Stimulated activated CD4-positive, alpha-beta T cell treated with anti-CD3 and anti-CD28 coated beads, Interleukin-4, amount 100 ng/mL, for 1 hour (primary cell): ENCODE measurements around the gene IL1RL2.
A peak's percentile ranks its signal among the peaks of the same experiment; 100 is the strongest.

Source experiments
- DNase-seq: peaks from one replicate; pipeline ENCODE4 v3.0.0-alpha.2; 2020

Gene IL1RL2

DNA sequence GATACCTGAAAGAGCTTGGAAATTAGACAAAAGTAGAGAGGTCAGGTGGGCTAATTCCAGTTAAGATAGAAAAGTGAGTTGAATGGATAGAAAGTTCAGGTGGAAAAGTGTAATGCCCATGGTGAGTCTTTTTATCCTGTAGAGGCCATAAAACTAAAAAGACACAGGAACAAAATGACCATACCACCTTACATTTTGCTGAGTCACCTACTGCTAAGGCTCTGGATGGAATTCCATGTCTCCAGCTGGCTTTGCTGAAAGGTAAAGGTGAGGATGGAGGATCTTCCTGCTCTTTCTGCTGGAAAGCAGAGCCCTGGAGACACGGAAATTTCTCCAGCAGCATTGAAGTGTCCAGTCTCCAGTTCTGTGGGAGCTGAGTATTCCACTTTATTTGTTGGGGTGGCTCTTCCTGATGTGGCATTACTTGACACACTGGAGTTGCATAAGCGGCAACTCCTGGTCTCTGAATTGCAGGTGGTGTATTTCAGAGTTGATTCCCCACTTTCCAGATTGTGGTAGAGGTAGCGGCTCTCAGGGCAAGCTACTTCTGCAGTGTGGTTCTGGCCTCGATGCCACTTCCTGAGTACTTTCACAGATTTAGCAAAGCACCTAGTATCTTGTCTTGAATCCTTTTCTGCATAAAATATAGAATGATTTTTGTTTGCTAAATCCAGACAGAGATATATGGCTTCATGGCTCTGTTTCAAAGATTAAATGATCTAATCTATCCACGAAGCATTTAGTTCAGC lies 10.7 kb downstream of the IL1RL2 start:
- DNase-seq, result no peak

DNA sequence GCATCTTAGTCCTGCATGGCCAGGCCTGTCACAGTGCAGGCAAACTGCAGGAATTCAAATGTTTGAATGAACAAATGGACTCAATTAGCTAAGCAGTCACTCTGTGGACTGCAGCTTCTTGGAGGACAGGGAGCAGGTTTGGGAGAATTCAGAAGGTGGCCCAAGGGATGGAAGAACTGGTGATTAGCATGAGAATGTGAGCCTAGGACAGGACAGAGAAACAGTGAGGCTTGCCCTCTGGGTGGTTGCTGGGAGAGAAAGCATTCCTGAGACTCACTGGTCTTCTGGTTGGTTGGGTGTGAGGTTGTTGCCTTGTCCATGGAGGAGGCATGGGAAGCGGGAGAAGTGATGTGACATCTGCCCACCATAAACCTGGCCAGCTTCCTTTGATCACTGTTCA lies 13.7 kb downstream of the IL1RL2 start:
- no peak for DNase-seq

GRCh38 chr2:102204638-102205037 lies 17.8 kb downstream of the IL1RL2 start:
- DNase-seq, result no peak

DNA sequence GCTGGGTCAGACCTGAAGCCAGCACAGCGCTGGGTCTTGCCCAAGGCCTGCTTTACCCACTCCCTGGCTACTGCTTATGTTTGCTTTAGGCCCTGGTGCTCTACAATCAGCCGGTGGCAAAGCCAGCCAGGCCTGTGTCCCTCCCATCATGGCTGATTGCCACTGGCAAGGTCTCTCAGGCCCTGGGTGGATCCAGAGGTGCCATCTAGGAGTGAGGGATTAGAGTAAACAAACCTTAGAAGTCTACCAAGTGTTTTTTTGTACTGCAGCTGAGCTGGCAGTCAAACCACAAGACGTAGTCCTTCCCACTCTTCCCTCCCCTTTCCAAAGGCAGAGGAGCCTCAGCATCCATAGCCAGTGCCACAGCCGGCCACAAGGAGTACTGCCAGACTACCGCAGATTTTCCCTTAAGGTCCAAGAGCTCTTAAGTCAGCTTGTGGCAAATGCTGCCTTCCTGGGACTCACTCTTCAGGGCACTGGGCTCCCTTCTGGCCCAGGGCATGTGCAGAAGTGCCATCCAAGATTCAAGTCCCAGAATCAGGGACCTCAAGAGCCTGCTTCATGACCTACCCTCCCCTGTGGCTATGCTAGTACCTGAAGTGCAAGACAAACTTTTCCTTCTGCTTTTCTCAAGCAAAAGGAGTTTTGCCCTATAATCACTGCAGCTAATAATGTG lies 20.0 kb downstream of the IL1RL2 start:
- DNase-seq, result no peak

DNA sequence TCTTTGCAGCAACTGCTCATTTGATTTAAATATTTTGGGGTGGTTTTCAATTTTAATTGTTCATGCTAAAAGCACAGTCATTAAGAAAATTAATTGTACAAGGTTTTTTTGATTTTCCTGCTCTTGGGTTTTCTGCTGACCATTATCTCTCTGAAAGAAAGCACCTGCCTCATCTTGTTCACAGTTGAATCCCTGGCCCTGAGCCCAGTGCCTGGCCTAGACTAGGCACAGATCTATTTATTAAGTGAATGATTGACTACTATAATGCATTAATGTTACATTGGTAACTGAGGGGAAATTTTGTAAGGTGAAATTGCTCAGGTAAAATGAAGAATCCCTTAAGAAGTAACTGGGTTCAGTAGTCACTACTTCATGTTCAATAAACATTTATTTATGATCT lies 22.0 kb downstream of the IL1RL2 start:
- no peak for DNase-seq

DNA sequence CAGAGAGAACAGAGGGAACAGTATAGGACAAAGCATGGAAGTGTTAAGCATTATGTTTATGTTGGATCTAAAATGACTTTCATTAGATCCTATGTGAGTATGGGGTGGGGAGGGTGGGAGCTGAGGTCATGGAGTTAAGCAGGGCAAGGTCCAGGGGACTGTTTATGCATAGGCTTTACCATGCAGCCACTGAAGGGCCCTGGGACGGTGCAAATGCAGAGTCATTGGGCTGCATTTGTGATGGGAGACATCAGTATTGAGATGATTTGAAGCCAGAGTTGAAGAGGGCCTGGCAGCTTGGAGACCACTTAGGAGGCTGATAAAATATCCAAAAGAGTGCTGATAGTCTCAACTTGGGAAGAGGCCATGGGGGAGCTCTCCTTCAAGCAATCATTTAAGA lies 22.7 kb downstream of the IL1RL2 start:
- DNase-seq, result no peak

- no peak for DNase-seq
These were observed 30.2 kb downstream of the IL1RL2 start for GRCh38 chr2:102217032-102217431.

DNA sequence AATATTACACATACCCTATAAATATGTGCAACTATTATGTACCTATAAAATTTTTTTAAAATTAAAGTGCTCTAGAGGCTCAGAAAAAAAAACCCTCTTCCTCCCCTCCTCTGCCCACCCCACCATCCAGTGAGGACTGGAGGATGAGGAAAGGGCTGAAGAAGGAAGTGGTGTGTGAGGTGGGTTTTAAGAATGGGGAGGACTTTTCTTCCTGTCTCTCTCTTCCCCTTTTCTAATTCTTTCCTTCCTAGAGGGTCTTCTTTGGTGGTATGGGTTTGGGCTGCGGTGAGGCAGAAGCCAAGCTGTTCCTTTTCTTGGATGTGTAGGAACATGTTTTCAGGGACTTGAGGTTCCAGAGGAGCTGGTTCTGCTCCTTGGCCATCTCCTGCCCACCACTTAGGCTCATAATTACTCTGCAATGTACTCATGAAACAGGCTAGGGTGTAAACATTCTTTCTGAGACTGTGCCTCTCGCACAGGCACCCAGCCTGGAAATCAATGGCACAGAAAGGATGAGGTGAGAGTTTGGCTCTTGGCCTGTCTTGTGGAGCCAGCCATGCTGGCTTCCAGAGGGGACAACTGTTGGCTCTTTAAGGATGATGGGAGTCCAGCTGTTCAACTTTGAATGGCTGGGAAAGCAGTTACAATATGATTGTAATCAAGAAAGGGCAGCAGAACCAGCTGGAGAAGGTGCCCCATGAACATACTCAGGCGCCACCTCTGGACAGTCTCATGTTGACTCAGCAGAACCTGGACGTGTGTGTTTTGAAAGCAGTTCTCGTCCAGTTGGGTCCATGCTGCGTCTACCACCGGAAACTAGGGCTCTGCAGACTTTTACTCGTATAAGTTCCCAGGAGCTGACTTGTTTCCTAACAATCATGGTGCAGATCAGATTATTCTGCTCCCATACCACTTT lies 38.3 kb downstream of the IL1RL2 start:
- no peak for DNase-seq

- no peak for DNase-seq
These were observed 39.3 kb downstream of the IL1RL2 start for GRCh38 chr2:102226171-102226570.

- no peak for DNase-seq
These were observed 40.0 kb downstream of the IL1RL2 start for GRCh38 chr2:102226612-102227391.

DNA sequence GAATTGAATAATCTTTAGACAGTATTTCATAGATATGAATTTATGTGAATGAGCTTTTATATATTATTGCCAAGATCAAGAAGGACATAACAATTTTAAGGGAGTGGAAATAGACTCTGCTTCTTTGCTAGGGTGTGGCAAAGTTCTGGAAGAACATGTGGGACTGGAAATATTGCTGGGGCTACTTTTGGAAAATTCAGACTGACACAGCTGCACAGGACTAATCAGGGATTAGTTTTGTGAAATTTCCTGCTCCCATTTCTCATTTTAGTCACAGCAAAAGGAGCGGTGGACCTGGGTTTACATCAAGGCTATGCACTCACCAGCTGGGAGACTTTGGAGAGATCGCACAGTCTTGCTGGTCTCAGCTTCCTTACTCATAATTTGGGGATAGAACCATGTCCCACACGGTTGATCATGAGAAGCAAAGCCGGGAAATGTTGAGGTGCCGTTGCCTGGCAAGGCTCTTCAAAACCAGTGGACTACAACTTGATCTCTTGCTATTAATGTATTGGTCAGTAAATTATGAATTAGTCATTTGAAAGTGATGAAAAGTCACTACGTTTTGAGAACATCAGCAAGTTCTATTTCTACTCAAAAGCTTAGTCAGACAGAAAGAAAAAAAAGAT lies 42.4 kb downstream of the IL1RL2 start:
- no peak for DNase-seq

GRCh38 chr2:102230410-102230909 lies 43.6 kb downstream of the IL1RL2 start:
- no peak for DNase-seq

GRCh38 chr2:102233132-102233884 lies 46.5 kb downstream of the IL1RL2 start:
- DNase-seq, result no peak

- no peak for DNase-seq
These were observed 48.2 kb downstream of the IL1RL2 start for GRCh38 chr2:102235042-102235473.

- DNase-seq, result no peak
These were observed 48.7 kb downstream of the IL1RL2 start for GRCh38 chr2:102235491-102235890.

GRCh38 chr2:102236132-102236531 lies 49.3 kb downstream of the IL1RL2 start:
- DNase-seq, result no peak

DNA sequence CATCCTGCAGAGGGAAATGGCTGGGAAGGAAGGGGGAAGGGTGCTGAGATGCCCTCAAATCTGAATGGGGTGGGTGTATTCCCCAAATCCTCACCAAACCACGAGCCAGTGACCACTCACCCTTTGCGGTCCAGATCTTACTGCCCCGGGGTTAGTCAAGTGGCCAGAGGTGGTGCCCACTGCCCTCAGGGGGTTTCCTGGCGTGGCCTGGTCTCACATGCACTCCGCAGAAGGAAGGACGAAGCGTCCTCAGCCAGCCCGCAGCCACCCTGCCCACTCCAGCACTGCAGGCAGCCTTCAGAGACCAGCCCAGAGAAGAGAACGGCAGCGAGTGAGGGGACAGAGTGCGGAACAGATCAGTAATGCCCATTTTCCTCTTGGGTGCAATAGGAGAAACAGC lies 50.4 kb downstream of the IL1RL2 start:
- no peak for DNase-seq

DNA sequence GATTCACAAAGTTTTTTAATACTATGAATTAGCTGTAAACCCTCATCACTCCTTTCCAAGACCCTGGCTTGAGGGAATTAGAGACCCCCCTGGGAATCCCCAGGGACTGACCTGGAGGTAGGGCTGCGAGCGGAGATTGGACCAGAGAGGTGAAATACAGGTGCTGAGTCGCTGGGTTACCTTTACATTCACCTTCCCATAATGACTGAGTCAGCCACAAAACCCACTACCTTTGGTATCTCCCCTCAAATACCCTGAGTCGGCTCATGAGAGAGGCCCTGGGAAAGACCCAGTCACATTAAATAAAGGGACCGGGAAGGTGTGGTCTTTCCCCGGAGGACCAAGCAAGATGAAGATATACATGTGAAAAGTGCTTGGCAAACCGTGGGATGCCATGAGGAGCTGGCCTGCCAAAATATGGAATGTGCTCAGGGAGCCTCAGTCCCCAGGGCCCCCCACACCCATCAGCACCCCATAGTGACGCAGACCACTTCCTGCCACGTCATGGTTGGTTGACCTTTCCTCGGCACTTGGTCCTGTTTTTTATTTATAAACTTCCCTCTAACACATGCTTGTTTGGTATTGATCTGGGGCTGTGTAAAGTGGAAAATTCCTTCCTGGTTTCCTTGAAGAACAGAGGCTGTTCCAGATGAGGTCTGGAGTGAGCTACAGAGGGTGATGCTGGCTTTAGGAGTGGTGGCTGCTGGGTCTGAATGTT lies 51.4 kb downstream of the IL1RL2 start:
- peak; percentile 37 for DNase-seq

- DNase-seq, result no peak
These were observed 52.0 kb downstream of the IL1RL2 start for GRCh38 chr2:102238778-102239177.

- no peak for DNase-seq
These were observed 52.5 kb downstream of the IL1RL2 start for GRCh38 chr2:102239344-102239743.
